Gastroesophageal sphincter (tissue), 4 donors: ENCODE measurements around the gene NAALADL2. TPM values are rescaled to one million over a fixed set of nuclear protein-coding genes. Genes with fewer than 3 reads are reported as not detected.

Experiments used
- ATAC-seq: fragments of 150-250 bp; one replicate; pipeline ENCODE4 v1.9.1; 2016; ENCODE audit warnings: mild to moderate bottlenecking, moderate library complexity
- H3K27ac ChIP-seq, 4 donors: fragments of 200-600 bp; sonication (generic) in 3 of 4; 1 replicate in 3 of 4; 2 replicates in 1 of 4; pipeline ENCODE4 v1.5.1; 2016 to 2019
- H3K27me3 ChIP-seq: fragments of 200-600 bp; sonication (generic); one replicate; pipeline ENCODE4 v1.5.1; 2019
- H3K36me3 ChIP-seq, 2 donors: fragments of 200-600 bp; sonication (generic); one replicate each; pipeline ENCODE4 v1.5.1; 2019; ENCODE audit warnings: control low read depth in 1 of 2
- H3K4me1 ChIP-seq, 3 donors: fragments of 200-600 bp; sonication (generic); 1 replicate in 2 of 3; 2 replicates in 1 of 3; pipeline ENCODE4 v1.5.1; 2016 to 2019; ENCODE audit warnings: control low read depth in 2 of 3
- H3K4me3 ChIP-seq, 2 donors: fragments of 200-600 bp; sonication (generic); one replicate each; pipeline ENCODE4 v1.5.1; 2019; ENCODE audit warnings: mild to moderate bottlenecking in 1 of 2, moderate library complexity in 1 of 2
- H3K9me3 ChIP-seq, 3 donors: fragments of 200-600 bp; sonication (generic); one replicate each; pipeline ENCODE4 v1.5.1; 2017 to 2019; ENCODE audit warnings: control low read depth in 2 of 3
- CTCF ChIP-seq, 4 experiments: fragments of 200-600 bp in 2 of 4; fragments of 450-650 bp in 2 of 4; sonication (generic) in 1 of 4; IDR thresholded peaks; one replicate each; pipeline ENCODE4 v1.5.1; 2017 to 2019; ENCODE audit warnings: antibody characterized with exemption in 4 of 4, mild to moderate bottlenecking in 2 of 4, moderate library complexity in 2 of 4
- EP300 ChIP-seq: sonication (generic); formaldehyde crosslinking; IDR thresholded peaks from one replicate; pipeline ENCODE4 v1.6.1; 2017; ENCODE audit warnings: antibody characterized with exemption, mild to moderate bottlenecking
- POLR2A ChIP-seq, 2 donors: fragments of 450-650 bp; IDR thresholded peaks; one replicate each; pipeline ENCODE4 v1.6.1; 2017; ENCODE audit warnings: antibody characterized with exemption in 2 of 2, mild to moderate bottlenecking in 2 of 2, moderate library complexity in 1 of 2
- POLR2AphosphoS5 ChIP-seq: sonication (generic); formaldehyde crosslinking; IDR thresholded peaks from one replicate; pipeline ENCODE4 v1.6.1; 2017; ENCODE audit warnings: antibody characterized with exemption
- WGBS, 2 donors: methylation state at CpG; one replicate each; pipeline ENCODE4 v1.1.5; 2018; ENCODE audit warnings: low coverage in 1 of 2; 5-methylcytosine and 5-hydroxymethylcytosine counted together
- total RNA-seq, 4 donors: library from RNA; depleted of rRNA; stranded (reverse); fragments of >200 nt; gene quantifications; one replicate each; pipeline ENCODE4 v1.1.0, GENCODE V29; 2016

The NAALADL2 gene
- total RNA-seq, 4 donors from 2014 or later, result 3.1 to 7.4 (median 6.2) TPM

GRCh38 chr3:175274474-175275218 is 415.5 kb downstream of the NAALADL2 start:
- Histone ChIP-seq H3K4me3 (no peak overlapping the region), H3K4me1 (peaks cover 0 to 6% (median 0%) of the 10 kb centered on the region in 3 donors), H3K27me3 (no peaks in the 10 kb centered on the region), H3K27ac (no peak overlapping the region), H3K9me3 (no peaks in the 10 kb centered on the region), H3K36me3 (no peaks in the 10 kb centered on the region)
- WGBS, 2 donors, result 55 to 79% methylated on average over 1 of the region's 1 CpG
- TF ChIP-seq EP300 (no peak), POLR2A (IDR thresholded peaks at IDR 0.05) (no peak), CTCF (IDR thresholded peaks at IDR 0.05) (no peak), POLR2AphosphoS5 (no peak)
- no peak for ATAC-seq

- Histone ChIP-seq H3K27me3 (no peaks in the 10 kb centered on the region), H3K9me3 (no peaks in the 10 kb centered on the region), H3K4me3 (no peak overlapping the region), H3K36me3 (no peaks in the 10 kb centered on the region), H3K27ac (no peak overlapping the region), H3K4me1 (peaks cover 0 to 5% (median 0%) of the 10 kb centered on the region in 3 donors)
- WGBS, 2 donors, result 29 to 73% methylated on average over 3 of the region's 3 CpGs
- no peak for TF ChIP-seq POLR2AphosphoS5
- no peak for TF ChIP-seq EP300
- TF ChIP-seq CTCF (IDR thresholded peaks at IDR 0.05), result no peak
- no peak for TF ChIP-seq POLR2A (IDR thresholded peaks at IDR 0.05)
- no peak for ATAC-seq
Measured at GRCh38 chr3:175278680-175279079, 419.5 kb downstream of the NAALADL2 start.

- Histone ChIP-seq H3K9me3 (no peaks in the 10 kb centered on the region), H3K27me3 (no peaks in the 10 kb centered on the region), H3K27ac (no peak overlapping the region), H3K36me3 (no peaks in the 10 kb centered on the region), H3K4me1 (peaks cover 0 to 5% (median 0%) of the 10 kb centered on the region in 3 donors), H3K4me3 (no peak overlapping the region)
- 73% methylated on average over 1 of the region's 1 CpG; no CpG with 5 or more reads in 1 of the 2 donors for WGBS, 2 donors
- TF ChIP-seq POLR2A (IDR thresholded peaks at IDR 0.05) (no peak), CTCF (IDR thresholded peaks at IDR 0.05) (no peak), EP300 (no peak)
- no peak for ATAC-seq
Measured at GRCh38 chr3:175279457-175279856, 420.3 kb downstream of the NAALADL2 start.

- TF ChIP-seq EP300, result no peak
- TF ChIP-seq POLR2A (IDR thresholded peaks at IDR 0.05), result no peak
- TF ChIP-seq CTCF (IDR thresholded peaks at IDR 0.05), result no peak
- no peak for TF ChIP-seq POLR2AphosphoS5
- peaks cover 0 to 5% (median 0%) of the 10 kb centered on the region in 3 donors for H3K4me1 ChIP-seq
- H3K27ac ChIP-seq, result no peak overlapping the region
- no peaks in the 10 kb centered on the region for H3K36me3 ChIP-seq
- no peak for ATAC-seq
- no peak overlapping the region for H3K4me3 ChIP-seq
- 79 to 100% methylated on average over 1 of the region's 1 CpG for WGBS, 2 donors
- no peaks in the 10 kb centered on the region for H3K9me3 ChIP-seq
- H3K27me3 ChIP-seq, result no peaks in the 10 kb centered on the region
Measured at GRCh38 chr3:175279911-175280310, 420.8 kb downstream of the NAALADL2 start.

GRCh38 chr3:175287361-175287963 is 428.3 kb downstream of the NAALADL2 start:
- H3K9me3 ChIP-seq, result no peaks in the 10 kb centered on the region
- H3K4me3 ChIP-seq, result no peak overlapping the region
- no peak overlapping the region for H3K27ac ChIP-seq
- ATAC-seq, result no peak
- TF ChIP-seq EP300 (no peak), POLR2AphosphoS5 (no peak), CTCF (IDR thresholded peaks at IDR 0.05) (no peak), POLR2A (IDR thresholded peaks at IDR 0.05) (no peak)
- no peaks in the 10 kb centered on the region for H3K36me3 ChIP-seq
- H3K27me3 ChIP-seq, result no peaks in the 10 kb centered on the region
- 78 to 100% methylated on average over 2 to 3 of the region's 3 CpGs for WGBS, 2 donors
- no peaks in the 10 kb centered on the region for H3K4me1 ChIP-seq
